HG03457 (cell line): Measurements from ENCODE around the gene ZBTB25.
"Not testable (repeated sequence)": the region's sequence is repeated elsewhere in the genome, so short reads cannot be mapped to it uniquely, and the experiment has no call there.

Experiments used
- ATAC-seq: cut with Tn5 transposase; IDR thresholded peaks from one replicate; pipeline ENCODE4 v1.9.1; 2021; ENCODE audit warnings: moderate number of reproducible peaks; ENCODE audit not compliant: unreplicated experiment

ZBTB25 gene

DNA sequence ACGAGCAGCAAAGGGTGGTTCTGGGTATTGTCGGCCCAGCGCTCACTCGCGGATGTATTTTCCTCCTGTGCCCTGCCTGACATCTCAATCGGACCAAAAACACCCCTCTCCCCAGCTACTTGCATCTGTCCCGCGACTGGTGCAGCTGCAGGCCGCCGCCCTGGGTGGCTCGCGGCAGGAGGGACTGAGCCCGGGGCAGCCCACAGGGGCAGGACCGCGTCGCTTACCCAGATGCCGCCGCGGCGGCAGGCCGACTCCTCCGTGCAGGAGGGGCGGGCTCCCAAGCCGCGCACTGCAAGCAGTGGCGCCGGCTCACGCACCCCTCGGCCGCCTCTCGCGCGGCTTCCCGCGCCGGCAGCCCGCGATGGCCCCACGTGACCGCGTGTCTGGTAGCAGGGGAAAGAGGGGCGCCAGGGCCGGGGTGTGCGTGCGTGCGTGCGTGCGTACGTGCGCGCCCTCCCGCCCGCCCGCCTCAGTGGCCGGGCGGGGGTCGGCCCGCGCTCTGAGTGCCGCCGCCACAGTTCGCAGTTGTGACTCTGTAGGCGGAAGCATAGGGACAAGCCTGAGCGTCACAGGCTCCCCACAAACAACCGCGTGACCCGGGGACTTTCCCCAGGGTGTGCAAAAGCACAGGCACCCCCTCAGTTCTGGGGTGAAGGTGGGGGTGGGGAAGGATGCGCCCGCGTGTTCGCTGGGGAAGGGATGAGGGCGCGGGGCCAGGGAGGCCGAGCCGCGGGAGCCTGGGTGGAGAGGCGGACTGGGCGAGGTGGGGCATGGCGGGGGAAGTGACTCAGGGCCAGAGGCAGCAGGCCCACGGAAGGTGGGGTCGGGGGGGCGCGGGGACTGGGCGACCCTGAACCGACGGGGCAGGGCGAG, at the start of gene ZBTB25:
TSS of gene ZBTB25 (minus strand) at position 405 of the 876 bp plus-strand sequence. CDS start 13,305 bp downstream, outside the sequence.
- ATAC-seq = peak; percentile 50

GRCh38 chr14:64550621-64551333, 47.1 kb upstream of the ZBTB25 start:
- no peak for ATAC-seq

DNA sequence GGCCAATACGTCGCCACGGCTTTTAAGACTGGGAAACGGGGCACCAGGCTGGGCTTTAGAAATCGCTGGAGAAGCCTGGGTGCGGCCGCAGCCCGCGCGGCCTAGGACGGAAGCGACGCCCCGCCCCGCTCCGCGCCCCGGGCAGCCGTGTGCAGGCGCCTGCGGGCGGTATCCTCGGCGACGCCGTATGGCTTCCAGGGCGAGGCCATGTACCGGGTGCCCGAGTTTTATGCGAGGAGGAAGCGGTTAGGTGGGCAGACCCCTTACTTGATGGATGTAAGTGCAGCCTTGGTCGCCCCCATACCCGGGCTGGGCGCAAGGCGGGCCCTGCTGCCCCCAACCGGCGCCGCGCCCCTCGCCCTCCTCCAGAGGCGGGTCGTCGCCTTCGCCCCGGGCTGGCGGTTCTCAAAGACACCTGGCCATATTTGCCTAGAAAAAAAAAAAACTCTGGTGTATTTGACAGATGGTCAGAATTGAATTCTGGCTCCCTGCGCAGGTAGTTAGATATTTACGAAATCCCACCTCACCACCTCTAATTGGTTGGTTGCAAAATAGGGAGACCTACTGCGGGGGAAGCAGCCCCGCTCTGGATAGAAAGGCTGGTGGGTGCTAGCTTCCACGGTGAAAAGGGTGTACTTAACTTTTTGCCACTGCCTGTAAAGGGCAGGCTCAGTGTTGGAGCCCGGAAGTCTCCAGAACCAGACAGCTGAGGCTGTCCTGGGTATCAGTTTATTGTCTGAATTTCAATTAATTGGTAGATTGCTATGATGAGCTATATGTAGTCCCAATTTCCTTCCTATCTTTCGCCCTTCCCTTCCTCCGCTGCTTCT, 46.4 kb upstream of the ZBTB25 start, which contains the start of gene PPP1R36:
TSS of gene PPP1R36 (plus strand) at position 171 of the 830 bp plus-strand sequence. CDS start at position 208, 37 bp downstream.
- no peak for ATAC-seq

DNA sequence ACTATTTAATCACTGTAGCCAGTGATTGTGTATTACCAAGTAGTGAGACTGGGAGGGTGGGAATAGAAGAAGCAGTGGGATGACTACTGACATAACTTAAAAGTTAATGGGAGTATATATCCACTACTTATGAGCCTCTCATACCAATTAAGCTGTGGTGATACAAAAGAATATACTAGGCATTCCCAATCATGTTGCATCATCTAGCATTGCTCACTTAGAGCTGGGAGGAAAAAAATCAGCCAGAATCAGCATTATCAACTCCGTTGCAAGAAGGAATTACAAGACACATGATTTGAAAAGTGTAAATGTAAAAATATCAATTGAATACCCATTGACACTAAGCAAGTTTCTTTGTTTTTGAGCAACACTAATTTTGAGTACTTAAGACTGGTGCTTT, 45.4 kb upstream of the ZBTB25 start:
- no peak for ATAC-seq

DNA sequence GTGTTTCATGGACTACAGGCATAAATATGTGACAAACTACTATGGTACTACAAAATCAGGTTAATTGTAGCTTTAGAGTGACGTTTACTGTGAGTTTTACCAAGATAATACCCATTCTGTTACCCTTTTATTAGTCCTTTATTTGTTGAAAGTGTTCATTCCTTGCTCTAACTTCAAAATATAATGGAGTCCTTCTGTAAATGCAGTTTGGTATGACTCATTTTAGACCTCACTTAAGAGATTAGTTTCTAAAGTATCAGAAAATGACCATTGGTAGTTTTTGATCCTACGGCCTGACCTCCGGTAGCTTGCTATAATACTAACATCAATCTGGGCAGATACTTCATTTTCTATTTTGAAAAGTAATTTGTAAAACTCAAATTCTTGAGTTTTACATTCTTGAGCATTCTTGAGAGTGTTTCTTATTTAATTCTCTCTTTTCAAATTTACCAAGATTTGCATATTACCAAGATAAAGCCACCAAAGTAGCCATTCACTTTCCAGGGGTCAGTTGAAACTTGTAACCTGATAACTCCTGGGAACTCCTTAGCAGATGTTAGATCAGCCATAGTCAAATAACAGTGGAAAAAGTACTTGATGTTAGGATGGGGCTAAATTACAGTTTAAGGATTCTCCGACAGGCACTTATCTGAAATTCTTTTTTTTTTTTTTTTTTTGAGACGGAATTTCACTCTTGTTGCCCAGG, 41.1 kb upstream of the ZBTB25 start:
- ATAC-seq = no peak

- ATAC-seq = no peak
These were observed 39.2 kb upstream of the ZBTB25 start for GRCh38 chr14:64542836-64543201.

DNA sequence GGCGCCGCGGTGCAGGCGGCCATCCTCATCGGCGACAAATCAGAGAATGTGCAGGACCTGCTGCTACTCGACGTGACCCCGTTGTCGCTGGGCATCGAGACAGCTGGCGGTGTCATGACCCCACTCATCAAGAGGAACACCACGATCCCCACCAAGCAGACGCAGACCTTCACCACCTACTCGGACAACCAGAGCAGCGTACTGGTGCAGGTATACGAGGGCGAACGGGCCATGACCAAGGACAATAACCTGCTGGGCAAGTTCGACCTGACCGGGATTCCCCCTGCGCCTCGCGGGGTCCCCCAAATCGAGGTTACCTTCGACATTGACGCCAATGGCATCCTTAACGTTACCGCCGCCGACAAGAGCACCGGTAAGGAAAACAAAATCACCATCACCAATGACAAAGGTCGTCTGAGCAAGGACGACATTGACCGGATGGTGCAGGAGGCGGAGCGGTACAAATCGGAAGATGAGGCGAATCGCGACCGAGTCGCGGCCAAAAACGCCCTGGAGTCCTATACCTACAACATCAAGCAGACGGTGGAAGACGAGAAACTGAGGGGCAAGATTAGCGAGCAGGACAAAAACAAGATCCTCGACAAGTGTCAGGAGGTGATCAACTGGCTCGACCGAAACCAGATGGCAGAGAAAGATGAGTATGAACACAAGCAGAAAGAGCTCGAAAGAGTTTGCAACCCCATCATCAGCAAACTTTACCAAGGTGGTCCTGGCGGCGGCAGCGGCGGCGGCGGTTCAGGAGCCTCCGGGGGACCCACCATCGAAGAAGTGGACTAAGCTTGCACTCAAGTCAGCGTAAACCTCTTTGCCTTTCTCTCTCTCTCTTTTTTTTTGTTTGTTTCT, 38.6 kb upstream of the ZBTB25 start:
- no peak for ATAC-seq

- ATAC-seq = no peak
These were observed 37.8 kb upstream of the ZBTB25 start for GRCh38 chr14:64541261-64541971.

GRCh38 chr14:64540208-64541202, 36.9 kb upstream of the ZBTB25 start, which contains the start of gene HSPA2:
HSPA2 (plus strand) TSS chr14:64540741; CDS start chr14:64540850, 109 bp downstream.
- ATAC-seq = peak; percentile 89

DNA sequence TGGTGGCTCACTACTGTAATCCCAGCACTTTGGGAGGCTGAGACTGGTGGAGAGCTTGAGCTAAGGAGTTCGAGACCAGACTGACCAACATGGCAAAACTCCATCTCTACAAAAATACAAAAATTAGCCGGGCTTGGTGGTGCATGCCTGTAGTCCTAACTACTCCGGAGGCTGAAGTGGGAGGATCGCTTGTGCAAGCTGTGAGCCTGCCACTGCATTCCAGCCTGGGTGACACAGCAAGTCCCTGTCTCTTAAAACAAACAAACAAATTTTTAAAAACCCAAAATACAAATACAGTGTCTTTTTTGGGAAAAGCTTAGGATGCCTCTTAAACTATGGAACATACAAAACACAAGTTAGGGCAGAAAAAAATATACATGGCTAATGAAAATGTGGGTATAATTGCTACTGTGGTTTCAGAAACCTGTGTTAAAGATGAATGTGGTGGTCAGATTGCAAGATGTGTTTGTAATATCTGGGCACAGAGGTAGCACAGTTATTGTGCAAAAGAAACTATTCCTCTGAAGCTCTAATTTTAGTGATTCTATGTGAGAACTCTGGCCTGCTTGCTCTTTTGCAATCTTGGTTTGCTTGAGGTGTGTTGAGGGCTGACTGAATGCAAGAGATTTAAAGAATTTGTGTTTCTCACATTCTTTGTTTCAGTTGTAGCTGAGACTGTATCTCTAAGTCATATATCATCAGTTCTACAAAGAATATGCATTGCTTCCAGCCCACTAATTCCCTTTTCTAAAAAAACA, 33.0 kb upstream of the ZBTB25 start:
- ATAC-seq = no peak

- no peak for ATAC-seq
These were observed 27.9 kb upstream of the ZBTB25 start for GRCh38 chr14:64531567-64531966.

- ATAC-seq = no peak
These were observed 21.7 kb upstream of the ZBTB25 start for GRCh38 chr14:64525354-64525753.

- ATAC-seq = no peak
These were observed 19.1 kb upstream of the ZBTB25 start for GRCh38 chr14:64522591-64523355.

GRCh38 chr14:64520699-64521098, 17.1 kb upstream of the ZBTB25 start:
- no peak for ATAC-seq

DNA sequence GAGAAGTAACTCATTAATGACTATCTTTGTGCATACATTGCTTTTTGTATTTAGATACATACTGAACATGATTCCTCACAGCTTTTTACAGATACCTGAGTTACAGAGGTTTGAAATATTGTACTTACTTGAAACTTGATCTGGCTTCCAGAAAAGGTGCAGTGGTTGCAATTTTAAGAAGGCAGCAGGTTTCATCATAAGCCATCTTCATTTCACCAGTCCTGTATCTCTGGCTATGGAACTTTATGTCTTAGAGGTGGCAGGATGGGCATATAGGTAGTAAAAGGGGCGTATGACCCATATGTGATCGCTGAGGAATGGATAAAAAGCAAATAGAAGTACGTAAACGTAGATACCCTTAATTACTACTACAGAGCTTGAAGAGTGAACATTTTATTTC, 14.6 kb upstream of the ZBTB25 start:
- ATAC-seq = no peak

DNA sequence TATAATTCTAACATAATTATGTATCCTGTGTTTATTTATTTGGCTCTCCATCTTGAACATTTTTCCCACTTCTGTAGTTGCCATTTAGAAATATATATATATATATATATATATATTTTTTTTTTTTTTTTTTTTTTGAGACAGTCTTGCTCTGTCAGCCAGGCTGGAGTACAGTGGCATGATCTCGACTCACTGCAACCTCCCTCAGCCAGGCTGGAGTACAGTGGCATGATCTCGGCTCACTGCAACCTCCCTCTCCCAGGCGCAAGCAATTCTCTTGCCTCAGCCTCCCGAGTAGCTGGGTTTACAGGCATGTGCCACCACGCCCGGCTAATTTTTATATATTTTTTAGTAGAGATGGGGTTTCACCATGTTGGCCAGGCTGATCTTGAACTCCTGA, 14.0 kb upstream of the ZBTB25 start:
- ATAC-seq = not testable (repeated sequence)
